HepG2 (cell line): ENCODE data around the gene PLCXD1. TPM values are rescaled to one million over a fixed set of nuclear protein-coding genes. Genes with fewer than 3 reads are reported as not detected.

ENCODE experiments used
- ATAC-seq: fragments of 200-7000 bp; cut with Tn5 transposase; 3 replicates; pipeline ENCODE4 v1.9.1; 2020; ENCODE audit warnings: mild to moderate bottlenecking, moderate library complexity
- BruUV-seq: library from RNA; stranded (reverse); fragments of 400-500 nt; replicated peaks from 2 replicates; lab custom pipeline; 2021; lab: Mats Ljungman, UMichigan
- CTCF ChIA-PET: fragments of 300-600 bp; formaldehyde crosslinking; extraction: SDS; loops from one replicate; lab custom pipeline; 2021; ENCODE audit warnings: low total read pairs, inconsistent platforms, low intra/inter-chr PET ratio; lab: Yijun Ruan, JAX
- POLR2A ChIA-PET: fragments of 350-600 bp; sonication (Branson Sonifier 250); formaldehyde crosslinking; loops from one replicate; lab custom pipeline; 2020; ENCODE audit warnings: antibody characterized with exemption, inconsistent platforms; lab: Yijun Ruan, JAX
- DNase-seq: peaks from one replicate; pipeline ENCODE4 v3.0.0-alpha.2; 2015; ENCODE audit warnings: low spot score
- FAIRE-seq: peaks from 3 replicates; lab custom pipeline; 2011; peaks lifted over from hg19 to GRCh38; lab: Jason Lieb, UNC
- H2AFZ ChIP-seq: one replicate; pipeline ENCODE4 v1.6.1; 2011; ENCODE audit warnings: low read length, inconsistent platforms
- H3K27ac ChIP-seq: fragments of 300-600 bp; 3 replicates; pipeline ENCODE4 v1.8.0; 2011; ENCODE audit warnings: mixed run types, mild to moderate bottlenecking, mixed read lengths, low read length, inconsistent platforms; ENCODE audit not compliant: insufficient read depth; ENCODE audit errors: extremely low read length
- H3K27me3 ChIP-seq, 2 experiments: fragments of 200-600 bp in 1 of 2; 2 replicates in 1 of 2; 3 replicates in 1 of 2; pipeline versions ENCODE4 v1.6.0 to v1.8.0; 2011; ENCODE audit warnings: low read length in 2 of 2, mild to moderate bottlenecking in 2 of 2, moderate library complexity in 2 of 2, inconsistent platforms in 1 of 2; ENCODE audit not compliant: insufficient read depth in 2 of 2, control insufficient read depth in 1 of 2
- H3K36me3 ChIP-seq, 2 experiments: fragments of 200-600 bp in 1 of 2; replicated peaks in 1 of 2; 2 replicates in 1 of 2; 3 replicates in 1 of 2; pipeline versions ENCODE4 v1.5.1 to v1.8.0; 2011; ENCODE audit warnings: low read length in 2 of 2, inconsistent platforms in 1 of 2; ENCODE audit not compliant: insufficient read depth in 2 of 2, control insufficient read depth in 1 of 2
- H3K4me1 ChIP-seq: 2 replicates; pipeline ENCODE4 v1.5.1; 2012; ENCODE audit warnings: low read length, inconsistent platforms; ENCODE audit not compliant: insufficient read depth
- H3K4me2 ChIP-seq: 2 replicates; pipeline ENCODE4 v1.6.0; 2011; ENCODE audit warnings: low read depth, low read length, inconsistent platforms
- H3K4me3 ChIP-seq, 3 experiments: fragments of 200-600 bp in 1 of 3; sonication (generic), shearing (Covaris generic) in 1 of 3; replicated peaks in 1 of 3; 2 replicates each; pipeline ENCODE4 v1.5.1; 2011 to 2016; ENCODE audit warnings: low read length in 3 of 3, inconsistent platforms in 2 of 3, low read depth in 2 of 3, mild to moderate bottlenecking in 2 of 3, control low read depth in 1 of 3, mixed read lengths in 1 of 3; ENCODE audit not compliant: insufficient read depth in 1 of 3
- H3K79me2 ChIP-seq: one replicate; pipeline ENCODE4 v1.6.1; 2011; ENCODE audit warnings: low read length, inconsistent platforms; ENCODE audit not compliant: insufficient read depth
- H3K9ac ChIP-seq: 2 replicates; pipeline ENCODE4 v1.6.0; 2011; ENCODE audit warnings: mild to moderate bottlenecking, low read depth, low read length, inconsistent platforms; ENCODE audit not compliant: insufficient read depth
- H3K9me3 ChIP-seq: 2 replicates; pipeline ENCODE4 v1.5.1; 2012; ENCODE audit warnings: mild to moderate bottlenecking, low read length
- H4K20me1 ChIP-seq: 2 replicates; pipeline ENCODE4 v1.6.0; 2011; ENCODE audit warnings: inconsistent platforms, mild to moderate bottlenecking, low read length, moderate library complexity; ENCODE audit not compliant: insufficient read depth
- AGO2 ChIP-seq: fragments of 200-400 bp; formaldehyde crosslinking; optimal IDR thresholded peaks from 2 replicates; pipeline ENCODE3; 2017; ENCODE audit warnings: mild to moderate bottlenecking, low read depth, low read length, moderate library complexity
- AKAP8 ChIP-seq: sonication (generic); formaldehyde crosslinking; IDR thresholded peaks from 2 replicates; pipeline ENCODE4 v1.5.1; 2020; ENCODE audit warnings: mild to moderate bottlenecking, missing genetic modification reagents
- ATF7-NPFF ChIP-seq: sonication (generic); formaldehyde crosslinking; IDR thresholded peaks from 2 replicates; pipeline ENCODE4 v1.8.1; 2023; ENCODE audit warnings: mild to moderate bottlenecking, low read depth, missing genetic modification reagents, moderate library complexity
- EP300 ChIP-seq, 3 experiments: sonication (generic) in 1 of 3; formaldehyde crosslinking in 1 of 3; IDR thresholded peaks; 2 replicates each; pipeline versions ENCODE4 v1.5.1 to v1.6.1; 2011 to 2020; ENCODE audit warnings: low read depth in 2 of 3, low read length in 2 of 3, borderline replicate concordance in 1 of 3, improper control_type of control experiment in 1 of 3, mild to moderate bottlenecking in 1 of 3, missing genetic modification reagents in 1 of 3, moderate library complexity in 1 of 3
- ERF ChIP-seq: IDR thresholded peaks from 2 replicates; pipeline ENCODE4 v1.6.1; 2018; ENCODE audit warnings: missing biosample characterization, missing genetic modification reagents
- HOXA7 ChIP-seq: sonication (generic); formaldehyde crosslinking; IDR thresholded peaks from 2 replicates; pipeline ENCODE4 v1.8.1; 2022; ENCODE audit warnings: mild to moderate bottlenecking, missing genetic modification reagents, moderate library complexity
- KDM5A ChIP-seq: fragments of 200-600 bp; sonication (generic); IDR thresholded peaks from 2 replicates; pipeline ENCODE4 v1.7.0; 2018; ENCODE audit warnings: antibody characterized with exemption, mild to moderate bottlenecking, low read length, borderline replicate concordance
- MTF2 ChIP-seq: sonication (generic); formaldehyde crosslinking; IDR thresholded peaks from 2 replicates; pipeline ENCODE4 v1.5.0; 2020; ENCODE audit warnings: missing genetic modification reagents, borderline replicate concordance
- NAIF1 ChIP-seq: sonication (generic); formaldehyde crosslinking; IDR thresholded peaks from 2 replicates; pipeline ENCODE4 v1.5.0; 2020; ENCODE audit warnings: mild to moderate bottlenecking, missing genetic modification reagents, borderline replicate concordance
- NFKB2 ChIP-seq: sonication (generic); formaldehyde crosslinking; IDR thresholded peaks from 2 replicates; pipeline ENCODE4 v1.4.0; 2020; ENCODE audit warnings: missing genetic modification reagents, borderline replicate concordance
- PCBP2 ChIP-seq: fragments of 200-400 bp; formaldehyde crosslinking; optimal IDR thresholded peaks from 2 replicates; pipeline ENCODE3; 2018; ENCODE audit warnings: low read length, low read depth; ENCODE audit not compliant: poor library complexity, severe bottlenecking
- RBFOX2 ChIP-seq: fragments of 200-400 bp; formaldehyde crosslinking; IDR thresholded peaks from 2 replicates; pipeline ENCODE4 v1.6.1; 2017; ENCODE audit warnings: low read depth, mild to moderate bottlenecking, low read length
- RBM22 ChIP-seq: fragments of 200-400 bp; formaldehyde crosslinking; optimal IDR thresholded peaks from 2 replicates; pipeline ENCODE3; 2017; ENCODE audit warnings: mild to moderate bottlenecking, low read length, moderate library complexity
- SATB2 ChIP-seq: sonication (generic); formaldehyde crosslinking; IDR thresholded peaks from 2 replicates; pipeline ENCODE4 v1.5.0; 2020; ENCODE audit warnings: missing genetic modification reagents
- TBX3 ChIP-seq: fragments of 450-650 bp; IDR thresholded peaks from 2 replicates; pipeline ENCODE4 v1.6.1; 2017; ENCODE audit warnings: antibody characterized with exemption, mild to moderate bottlenecking, inconsistent platforms, borderline replicate concordance
- THAP7 ChIP-seq: sonication (generic); formaldehyde crosslinking; IDR thresholded peaks from 2 replicates; pipeline ENCODE4 v1.8.1; 2023; ENCODE audit warnings: mild to moderate bottlenecking, missing genetic modification reagents
- TMF1 ChIP-seq: sonication (generic); formaldehyde crosslinking; IDR thresholded peaks from 2 replicates; pipeline ENCODE4 v1.8.1; 2022; ENCODE audit warnings: low read depth, missing genetic modification reagents
- ZC3H13 ChIP-seq: sonication (generic); formaldehyde crosslinking; IDR thresholded peaks from 2 replicates; pipeline ENCODE4 v1.8.1; 2023; ENCODE audit warnings: mild to moderate bottlenecking, missing genetic modification reagents, moderate library complexity
- ZNF17 ChIP-seq: sonication (generic); formaldehyde crosslinking; IDR thresholded peaks from 2 replicates; pipeline ENCODE4 v1.5.0; 2020; ENCODE audit warnings: mild to moderate bottlenecking, missing genetic modification reagents
- ZNF282 ChIP-seq: fragments of 450-650 bp; IDR thresholded peaks from 2 replicates; pipeline ENCODE4 v1.6.1; 2018; ENCODE audit not compliant: partially characterized antibody
- ZNF343 ChIP-seq: sonication (generic); formaldehyde crosslinking; IDR thresholded peaks from 2 replicates; pipeline ENCODE4 v1.4.0; 2020; ENCODE audit warnings: mild to moderate bottlenecking, missing genetic modification reagents
- WGBS: methylation state at CpG from one replicate; pipeline ENCODE4 v1.1.6; 2017; ENCODE audit warnings: low lambda C conversion rate; 5-methylcytosine and 5-hydroxymethylcytosine counted together
- in situ Hi-C: cut with HindIII; loops from 2 replicates; pipeline ENCODE4 v1.10.0; 2017; ENCODE audit warnings: low pct_unique_long_range_greater_than_20kb; ENCODE audit not compliant: extremely low pct_ligation_motif_present
- intact Hi-C: fragments of 100-400 bp; cut with micrococcal nuclease; formaldehyde crosslinking; loops from one replicate; pipeline ENCODE4 v1.10.0; 2022; ENCODE audit not compliant: unreplicated experiment
- polyA plus RNA-seq, 8 experiments: library from polyadenylated mRNA; depleted of rRNA in 3 of 8; stranded (reverse) in 7 of 8; unstranded in 1 of 8; fragments of >200 nt; fragmentation: Illumina TruSeq in 4 of 8; extraction: Trizol in 4 of 8; gene quantifications; 2 replicates each; pipeline versions ENCODE4 v1.2.1 to v1.2.3, GENCODE V29; 2011 to 2016; ENCODE audit warnings: low read depth in 4 of 8, missing spikeins in 1 of 8, mixed read lengths in 1 of 8; ENCODE audit not compliant: insufficient read depth in 1 of 8
- total RNA-seq, 5 experiments: library from RNA; depleted of rRNA; stranded (reverse); fragments of >200 nt; fragmentation: Illumina TruSeq; extraction: Trizol; gene quantifications; 2 replicates each; pipeline ENCODE4 v1.2.3, GENCODE V29; 2016; ENCODE audit warnings: low read depth in 1 of 5
- TF ChIP-seq, protein P1 (sequence below): sonication (generic); formaldehyde crosslinking; IDR thresholded peaks from 2 replicates; pipeline ENCODE4 v1.5.1; 2020; ENCODE audit warnings: missing genetic modification reagents, mild to moderate bottlenecking, borderline replicate concordance

Gene PLCXD1
- total and polyA plus RNA-seq, 2 of the 13 experiments (the other 11 are each of a cell fraction or from before 2014, with no cell fraction given): 87.7 to 153 TPM

- DNase-seq (no peak), ATAC-seq (peak; percentile 3; the same call in 1 of the 3 replicates), FAIRE-seq (no peak)
- Histone ChIP-seq H3K4me3 (no peak overlapping the region), H3K27me3 (no peaks in the 10 kb centered on the region), H2AFZ (no peak overlapping the region), H3K79me2 (no peaks in the 10 kb centered on the region), H3K36me3 (peaks cover 20 to 63% of the 10 kb centered on the region in 2 experiments), H3K9ac (no peak overlapping the region), H3K4me1 (no peaks in the 10 kb centered on the region), H3K4me2 (no peak overlapping the region), H3K9me3 (no peaks in the 10 kb centered on the region), H3K27ac (no peak overlapping the region), H4K20me1 (peaks cover 10% of the 10 kb centered on the region)
- POLR2A ChIA-PET: no interaction called here
- BruUV-seq: no TSS peak
- intact Hi-C loops: no loop called here
- in situ Hi-C loops: no loop called here
- 98% methylated on average over 43 of the region's 69 CpGs for WGBS
- CTCF ChIA-PET: no interaction called here
- TF ChIP-seq RBFOX2 (peak; percentile 83), KDM5A (no peak), ATF7-NPFF (no peak), ZC3H13 (CRISPR knock-in tag) (peak; percentile 61; the same call in 1 of the 2 replicates), SATB2 (CRISPR knock-in tag) (no peak), HOXA7 (no peak), TBX3 (no peak), MTF2 (CRISPR knock-in tag) (no peak), NAIF1 (no peak), AKAP8 (CRISPR knock-in tag) (0 out of 2 replicates have a peak, but pooled peaks have one; percentile 31), TMF1 (CRISPR knock-in tag) (no peak), EP300 (IDR thresholded peaks at IDR 0.05; ENCODE audit: low read depth in 2 of 2, low read length in 2 of 2) (no peak), EP300 (CRISPR knock-in tag; IDR thresholded peaks at IDR 0.05; ENCODE audit: borderline replicate concordance) (no peak), RBM22 (peak; percentile 52), ERF (no peak), THAP7 (CRISPR knock-in tag) (no peak), AGO2 (peak; percentile 94), PCBP2 (no peak), ZNF17 (no peak), NFKB2 (CRISPR knock-in tag) (no peak), ZNF282 (no peak), ZNF343 (CRISPR knock-in tag) (no peak)
- TF ChIP-seq, protein P1, sequence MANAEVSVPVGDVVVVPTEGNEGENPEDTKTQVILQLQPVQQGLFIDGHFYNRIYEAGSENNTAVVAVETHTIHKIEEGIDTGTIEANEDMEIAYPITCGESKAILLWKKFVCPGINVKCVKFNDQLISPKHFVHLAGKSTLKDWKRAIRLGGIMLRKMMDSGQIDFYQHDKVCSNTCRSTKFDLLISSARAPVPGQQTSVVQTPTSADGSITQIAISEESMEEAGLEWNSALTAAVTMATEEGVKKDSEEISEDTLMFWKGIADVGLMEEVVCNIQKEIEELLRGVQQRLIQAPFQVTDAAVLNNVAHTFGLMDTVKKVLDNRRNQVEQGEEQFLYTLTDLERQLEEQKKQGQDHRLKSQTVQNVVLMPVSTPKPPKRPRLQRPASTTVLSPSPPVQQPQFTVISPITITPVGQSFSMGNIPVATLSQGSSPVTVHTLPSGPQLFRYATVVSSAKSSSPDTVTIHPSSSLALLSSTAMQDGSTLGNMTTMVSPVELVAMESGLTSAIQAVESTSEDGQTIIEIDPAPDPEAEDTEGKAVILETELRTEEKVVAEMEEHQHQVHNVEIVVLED (CRISPR knock-in tag): no peak
Observed at GRCh38 chrX:311156-312129, 30.3 kb downstream of the PLCXD1 start.
